Activated CD4-positive, alpha-beta T cell treated with anti-CD3 and anti-CD28 coated beads for 48 hours (primary cell): ENCODE results near the gene PRXL2A.

Experiments
- DNase-seq: peaks from one replicate; pipeline ENCODE4 v3.0.0-alpha.2; 2020

The PRXL2A gene

DNA sequence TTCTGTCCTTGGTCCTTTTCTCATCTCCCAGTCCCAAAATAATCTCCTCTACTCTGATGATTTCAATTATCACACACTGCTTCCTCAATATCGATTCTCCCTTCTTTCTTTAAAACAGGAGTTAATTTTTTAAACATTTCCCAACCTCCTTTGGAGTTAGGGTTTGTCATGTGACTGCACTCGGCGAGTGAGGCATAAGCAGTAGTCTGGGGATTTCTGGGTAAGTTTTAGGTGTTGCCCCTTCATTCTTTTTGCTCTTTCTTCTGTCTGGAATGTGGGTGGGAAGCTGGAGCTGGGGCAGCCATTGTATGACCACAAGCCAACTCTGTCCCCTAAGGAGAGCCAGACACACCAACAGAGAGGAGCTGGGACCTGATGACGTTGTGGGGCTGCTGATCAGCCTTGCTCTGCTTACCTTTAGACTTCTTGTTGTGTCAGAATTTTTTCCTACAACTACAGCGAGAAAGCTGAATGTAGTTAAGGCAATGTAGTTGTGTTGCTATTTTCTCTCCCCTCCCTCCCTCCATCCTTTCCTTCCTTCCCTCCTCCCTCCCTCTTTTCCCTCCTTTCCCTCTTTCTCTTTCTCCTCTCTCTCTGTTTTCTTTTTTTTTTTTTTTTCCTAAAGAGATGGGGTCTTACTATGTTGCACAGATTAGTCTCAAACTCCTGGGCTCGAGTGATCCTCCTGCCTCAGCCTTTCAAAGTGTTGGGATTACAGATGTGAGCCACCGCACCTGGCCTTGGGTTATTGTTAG is 39.3 kb downstream of the PRXL2A start:
- no peak for DNase-seq

DNA sequence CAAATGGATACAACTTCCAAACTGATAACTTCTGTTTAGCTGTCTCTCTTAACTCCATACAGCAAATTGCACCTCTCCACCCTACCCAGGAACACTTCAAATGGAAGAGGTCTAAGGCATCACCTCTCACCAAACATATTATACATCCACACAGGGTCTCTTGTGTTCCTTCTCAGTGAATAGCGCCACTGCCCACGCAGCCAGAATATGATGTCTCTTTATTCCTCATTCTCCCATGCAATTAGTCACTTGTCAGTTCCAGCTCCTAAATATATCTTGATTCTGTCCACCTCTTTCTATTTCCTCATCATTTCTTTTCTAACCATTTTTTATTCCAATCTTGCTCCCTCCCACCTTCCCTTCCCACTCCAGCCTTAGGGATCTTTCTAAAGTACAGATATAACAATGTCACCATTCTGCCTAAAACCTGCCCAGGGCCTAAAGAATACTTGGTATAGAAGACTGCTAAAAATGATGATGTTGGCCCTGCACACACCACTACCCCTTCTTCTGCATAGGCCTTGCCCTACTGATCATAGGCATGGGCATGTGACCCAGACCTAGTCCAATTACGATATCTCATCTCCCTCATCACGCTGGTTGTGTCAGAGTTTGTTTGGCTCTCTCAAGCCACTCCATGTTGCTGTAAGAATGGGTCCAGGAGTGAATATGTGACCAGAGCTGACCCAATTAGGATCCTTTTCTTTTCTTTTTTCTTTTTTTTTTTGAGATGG is 40.0 kb downstream of the PRXL2A start:
- DNase-seq = no peak

DNA sequence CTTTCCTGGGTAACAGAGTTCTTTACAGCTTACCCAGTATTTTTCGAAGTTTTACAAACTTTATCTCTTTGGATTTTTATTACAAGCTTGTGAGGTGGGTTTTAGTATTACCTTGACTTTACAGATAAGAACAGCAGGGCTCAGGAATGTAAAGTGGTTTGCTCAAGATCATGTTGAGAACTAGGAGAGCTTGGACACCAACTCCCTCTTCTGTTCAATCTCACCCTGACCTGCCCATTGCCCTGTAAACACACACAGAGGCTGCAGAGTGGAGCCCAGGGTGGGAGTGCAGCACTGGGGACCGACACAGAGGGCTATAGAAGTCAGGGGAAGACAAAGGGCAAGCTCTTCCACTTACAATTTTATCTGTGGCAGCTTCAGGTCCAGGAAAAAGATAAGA is 41.2 kb downstream of the PRXL2A start:
- DNase-seq = no peak

DNA sequence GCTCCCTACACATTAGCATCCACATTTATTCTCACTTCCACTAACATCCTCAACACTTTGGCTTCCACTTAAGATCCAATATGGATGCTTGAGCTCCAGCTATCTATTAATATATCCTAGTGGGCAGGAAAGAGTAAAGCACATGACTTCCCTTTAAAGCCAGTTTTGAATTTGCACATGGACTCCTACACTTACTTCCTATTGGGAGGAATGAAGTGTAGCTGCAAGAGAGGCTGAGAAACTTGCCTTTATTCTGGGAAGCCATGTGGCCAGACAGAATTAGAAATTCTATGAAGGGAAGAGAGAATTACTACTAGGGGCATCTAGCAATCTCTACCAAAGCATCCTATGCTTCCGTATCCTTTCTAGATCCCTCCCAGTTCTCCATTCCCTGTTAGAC is 42.8 kb downstream of the PRXL2A start:
- no peak for DNase-seq

DNA sequence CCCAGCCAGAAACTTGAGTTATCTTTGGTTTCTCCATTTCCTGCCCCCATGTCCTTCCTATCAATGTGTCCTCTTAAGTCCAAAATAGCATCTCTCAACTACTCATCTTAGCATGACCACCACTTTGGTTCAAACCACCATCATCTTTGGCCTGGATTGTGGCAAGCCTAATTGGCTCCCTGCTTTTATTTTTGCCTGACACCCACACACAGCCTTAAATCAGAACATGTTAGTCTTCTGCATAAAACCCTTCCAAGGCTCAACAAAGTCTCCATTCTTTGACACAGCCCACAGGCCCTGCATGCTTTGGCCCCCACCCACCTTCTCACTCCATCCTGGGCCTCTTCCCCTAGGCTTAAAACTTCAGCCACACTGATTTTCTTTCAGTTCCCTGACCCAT is 43.7 kb downstream of the PRXL2A start:
- DNase-seq = no peak

DNA sequence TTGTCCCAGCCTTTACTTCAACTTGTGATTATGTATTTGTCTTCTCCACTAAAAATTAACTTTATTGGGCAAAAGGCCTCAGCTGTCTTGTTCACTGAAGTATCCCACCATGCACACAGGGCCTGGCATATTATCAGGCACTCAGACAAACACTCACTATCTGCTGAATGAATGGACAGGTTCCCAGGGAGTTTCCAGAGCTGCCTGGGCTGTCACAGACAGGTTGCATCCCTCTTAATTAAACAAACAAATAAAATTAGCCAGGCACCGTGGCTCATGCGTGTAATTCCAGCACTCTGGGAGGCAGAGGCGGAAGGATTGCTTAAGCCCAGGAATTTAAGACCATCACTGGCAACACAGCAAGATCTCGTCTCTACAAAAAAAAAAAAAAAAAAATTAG is 44.3 kb downstream of the PRXL2A start:
- no peak for DNase-seq

DNA sequence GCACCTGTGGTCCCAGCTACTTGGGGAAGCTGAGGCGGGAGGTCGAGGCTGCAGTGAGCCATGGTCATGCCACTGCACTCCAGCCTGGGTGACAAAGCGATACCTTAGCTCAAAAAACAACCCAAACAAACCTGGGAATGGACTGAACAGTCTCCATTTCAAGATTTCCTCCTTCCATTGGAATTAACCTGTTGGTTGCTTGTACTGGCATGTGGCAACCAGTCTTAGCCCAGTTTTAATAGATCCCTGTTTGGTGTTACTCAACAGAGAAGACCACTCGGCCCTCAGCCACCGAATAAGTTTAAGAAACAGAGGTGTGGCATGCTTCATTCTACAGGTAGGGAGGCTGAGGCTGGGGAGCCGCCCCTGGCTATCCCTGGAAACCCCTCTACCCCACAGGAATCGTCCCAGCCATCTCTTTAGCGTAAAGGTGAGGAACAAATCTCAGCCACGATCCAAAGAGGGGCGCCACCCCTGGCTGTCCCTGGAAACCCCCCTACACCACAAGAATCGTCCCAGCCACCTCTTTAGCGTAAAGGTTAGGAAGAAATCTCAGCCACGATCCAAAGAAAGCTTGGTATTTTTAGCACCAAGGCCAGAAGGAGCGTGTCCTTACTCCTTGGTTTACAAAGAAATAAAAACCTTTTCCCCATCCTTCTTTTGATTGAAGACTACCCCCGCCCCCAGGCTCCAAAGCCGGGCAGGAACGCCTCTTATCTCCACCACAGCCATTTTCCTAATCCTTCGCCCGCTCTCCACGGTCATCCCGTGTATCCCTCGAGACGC is 44.9 kb downstream of the PRXL2A start:
- no peak for DNase-seq

DNA sequence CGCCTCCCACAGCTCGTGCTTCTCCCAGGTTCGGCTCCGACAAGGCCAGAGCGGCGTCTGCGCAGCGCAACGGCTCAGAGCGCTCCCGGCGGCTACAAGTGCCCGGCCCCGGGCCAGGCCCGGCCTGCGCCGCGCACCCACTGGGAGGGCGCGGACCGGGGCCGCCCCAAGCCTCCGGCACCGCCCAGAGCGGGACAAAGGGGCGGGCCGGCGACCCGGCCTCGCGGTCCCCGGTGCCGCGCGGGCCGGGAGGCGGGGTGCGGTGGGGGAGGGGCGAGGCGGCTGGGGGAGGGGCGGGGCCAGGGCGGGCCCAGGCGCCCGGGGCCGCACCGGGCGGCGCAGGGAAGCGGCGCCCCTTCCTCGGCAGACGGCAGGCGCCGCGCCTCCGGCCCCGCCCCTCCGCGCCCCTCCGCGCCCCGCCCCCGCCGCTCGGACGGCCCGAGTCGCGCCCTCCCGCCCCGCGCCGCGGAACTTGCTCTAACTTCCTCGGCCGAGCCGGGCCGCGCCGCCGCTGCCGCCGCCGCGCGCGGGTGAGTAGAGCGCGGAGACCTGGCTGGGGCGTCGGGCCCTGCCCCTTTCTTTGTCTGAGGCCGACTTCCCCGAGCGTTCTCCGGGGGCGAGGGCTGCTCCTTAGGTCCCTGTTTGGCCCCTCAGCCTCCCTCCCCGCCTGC is 45.6 kb downstream of the PRXL2A start, which contains the start of gene TSPAN14:
TSPAN14 (plus strand) TSS at position 469 of the 671 bp plus-strand sequence. CDS start 34,924 bp downstream, outside the sequence.
- DNase-seq = peak; percentile 77

DNA sequence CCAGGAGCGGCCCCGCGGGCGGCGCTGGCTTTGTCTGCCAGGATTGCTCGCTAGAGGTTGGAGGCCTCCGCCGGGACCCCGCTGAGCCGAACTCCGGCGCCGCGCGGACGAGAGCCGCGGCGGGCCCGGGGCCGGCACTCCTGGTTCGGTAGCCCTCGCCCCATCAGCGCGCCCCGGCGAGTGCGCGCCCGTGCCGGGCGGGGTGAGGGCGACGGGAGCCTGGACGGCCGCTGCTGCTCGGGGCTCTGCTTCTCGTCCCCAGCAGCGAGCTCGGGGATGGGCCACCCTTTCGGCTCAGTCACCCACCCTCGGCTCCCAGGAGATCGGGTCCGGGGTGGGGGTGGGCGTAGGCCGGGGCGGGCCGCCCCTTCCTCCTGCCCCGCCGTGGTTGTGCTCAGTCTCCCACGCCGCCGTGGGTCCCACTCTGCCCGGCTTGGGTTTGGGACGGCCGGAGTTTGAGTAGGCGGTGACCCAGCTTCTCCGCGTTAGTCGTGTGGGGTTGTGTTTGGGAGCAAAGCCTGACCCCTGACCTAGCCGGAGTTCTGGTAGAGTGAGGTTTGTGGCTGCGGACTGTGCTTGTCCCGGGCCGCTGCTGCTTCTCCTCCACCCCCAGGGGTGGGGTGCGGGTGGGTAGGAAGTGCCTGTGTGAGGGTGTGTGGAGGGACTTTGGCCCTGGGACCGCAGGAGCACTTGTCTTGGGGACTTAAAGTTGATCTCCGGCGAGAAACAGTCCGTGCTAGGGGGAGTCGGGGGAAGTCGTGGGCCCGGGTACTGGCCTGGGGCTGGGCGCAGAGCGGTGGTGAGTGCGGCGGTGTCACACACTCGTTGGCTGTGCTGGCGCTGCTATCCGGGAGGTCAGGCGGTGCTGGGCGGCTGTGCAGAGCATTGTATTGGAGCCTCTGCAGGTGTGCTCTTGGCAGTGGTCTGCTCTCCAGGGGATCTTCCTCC is 46.4 kb downstream of the PRXL2A start:
- DNase-seq = no peak

DNA sequence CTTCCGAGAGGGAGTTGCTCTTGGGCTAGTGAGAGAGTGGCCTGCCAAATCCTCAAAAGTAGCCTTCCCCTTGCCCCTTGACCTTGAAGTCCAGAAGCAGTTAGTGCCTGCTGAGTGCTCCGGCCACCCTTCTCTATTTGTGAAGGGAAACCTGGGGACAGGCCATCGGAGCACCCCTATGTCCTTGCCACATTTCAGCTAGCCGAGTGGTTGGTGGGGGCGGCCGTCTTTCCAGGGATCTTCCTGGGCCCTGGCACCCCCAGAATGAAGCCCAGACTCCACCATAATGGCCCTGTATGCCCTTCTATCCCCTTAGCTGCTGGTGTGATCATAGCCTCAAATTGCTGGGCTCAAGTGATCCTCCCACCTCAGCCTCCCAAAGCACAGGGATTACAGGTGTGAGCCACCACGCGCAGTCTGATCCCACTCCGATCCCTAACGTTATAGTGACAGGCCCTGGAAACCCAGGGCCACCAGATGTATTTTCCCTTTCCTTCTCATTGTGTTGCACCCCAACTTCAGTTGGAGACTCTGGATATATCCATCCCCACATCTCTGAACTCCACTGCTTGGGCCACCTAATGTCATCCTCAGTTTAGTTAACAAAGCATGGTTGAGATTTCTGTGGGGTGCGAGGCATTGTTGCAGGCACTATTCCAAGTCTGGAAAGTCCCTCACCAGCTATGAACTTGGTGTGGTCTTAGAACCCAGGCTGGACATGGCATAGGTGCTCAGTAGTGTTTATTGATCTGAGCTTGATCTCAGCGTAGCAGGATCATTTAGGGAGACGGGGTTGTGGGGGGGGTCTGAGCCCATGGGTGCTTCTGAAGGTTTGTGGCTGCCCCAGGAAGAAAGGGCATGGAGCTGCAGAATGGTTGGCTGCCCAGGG is 47.4 kb downstream of the PRXL2A start:
- DNase-seq = no peak

DNA sequence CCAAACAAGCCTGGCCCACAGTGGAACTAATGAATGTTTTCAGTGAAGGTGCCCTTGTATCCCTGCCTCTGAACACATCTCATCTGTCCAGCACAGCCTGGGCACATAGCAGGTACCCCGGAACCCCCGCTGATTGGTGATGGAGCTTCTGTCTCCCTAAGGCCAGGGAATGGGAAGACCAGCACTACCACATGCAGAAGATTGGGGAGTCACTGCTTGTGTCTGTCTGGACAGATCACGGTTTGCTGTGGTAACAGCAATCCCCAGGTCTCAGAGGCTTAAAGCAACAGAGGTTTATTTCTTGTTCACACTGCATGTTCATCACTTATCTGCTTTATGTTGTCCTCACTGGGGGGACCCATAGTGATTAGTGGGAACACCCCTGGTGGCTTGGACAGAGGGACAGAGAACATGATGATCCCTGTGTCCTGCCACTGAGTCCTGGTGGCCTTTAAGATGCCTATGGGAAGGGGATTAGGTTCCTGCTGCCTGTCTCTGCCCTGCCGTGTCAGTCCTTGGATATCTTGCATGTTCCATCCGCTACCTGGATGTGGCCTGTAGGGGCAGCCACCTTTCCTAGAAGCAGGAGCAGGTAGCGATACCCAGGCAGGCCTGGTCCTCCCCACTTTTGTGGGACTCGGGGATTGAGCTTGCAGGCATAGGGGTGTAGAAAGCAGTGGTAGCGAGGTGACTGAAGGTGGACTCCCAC is 49.4 kb downstream of the PRXL2A start:
- no peak for DNase-seq

DNA sequence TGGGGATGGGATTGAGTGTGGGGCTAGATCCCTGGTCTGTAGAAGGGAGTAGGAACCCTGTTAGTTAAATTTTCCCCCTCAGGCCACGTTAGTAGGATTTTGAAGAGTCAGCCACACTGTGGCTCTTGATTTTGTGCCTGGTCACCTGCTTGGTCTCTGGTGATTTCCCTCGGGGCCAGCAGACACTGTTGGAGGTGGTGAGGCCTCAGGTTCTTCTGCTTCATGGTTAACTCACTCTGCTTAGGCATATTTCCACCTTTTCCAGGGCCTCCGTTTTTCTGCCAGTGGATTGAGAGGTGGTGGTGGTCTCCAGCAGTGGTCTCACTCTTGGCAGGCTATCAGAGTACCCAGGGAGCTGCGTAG is 49.9 kb downstream of the PRXL2A start:
- no peak for DNase-seq

DNA sequence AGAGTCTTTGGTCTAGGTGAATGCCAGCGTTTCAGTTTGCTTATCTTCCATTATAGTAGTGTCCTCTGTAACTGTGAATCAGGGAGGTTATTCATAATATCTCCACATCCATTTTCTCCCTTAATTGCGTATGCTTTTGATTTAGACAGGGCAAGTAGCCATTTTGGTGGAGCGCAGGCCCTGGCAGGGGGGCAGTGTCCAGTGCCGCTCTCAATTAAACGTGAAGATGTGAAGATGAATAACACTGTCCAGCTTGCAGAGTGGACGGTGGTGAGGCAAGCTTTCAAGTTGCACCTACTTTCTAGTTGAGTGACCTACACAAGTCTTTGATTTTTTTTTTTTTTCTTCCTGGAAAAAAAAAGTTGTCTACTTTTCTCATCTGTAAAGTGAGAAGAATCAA is 50.3 kb downstream of the PRXL2A start:
- no peak for DNase-seq

DNA sequence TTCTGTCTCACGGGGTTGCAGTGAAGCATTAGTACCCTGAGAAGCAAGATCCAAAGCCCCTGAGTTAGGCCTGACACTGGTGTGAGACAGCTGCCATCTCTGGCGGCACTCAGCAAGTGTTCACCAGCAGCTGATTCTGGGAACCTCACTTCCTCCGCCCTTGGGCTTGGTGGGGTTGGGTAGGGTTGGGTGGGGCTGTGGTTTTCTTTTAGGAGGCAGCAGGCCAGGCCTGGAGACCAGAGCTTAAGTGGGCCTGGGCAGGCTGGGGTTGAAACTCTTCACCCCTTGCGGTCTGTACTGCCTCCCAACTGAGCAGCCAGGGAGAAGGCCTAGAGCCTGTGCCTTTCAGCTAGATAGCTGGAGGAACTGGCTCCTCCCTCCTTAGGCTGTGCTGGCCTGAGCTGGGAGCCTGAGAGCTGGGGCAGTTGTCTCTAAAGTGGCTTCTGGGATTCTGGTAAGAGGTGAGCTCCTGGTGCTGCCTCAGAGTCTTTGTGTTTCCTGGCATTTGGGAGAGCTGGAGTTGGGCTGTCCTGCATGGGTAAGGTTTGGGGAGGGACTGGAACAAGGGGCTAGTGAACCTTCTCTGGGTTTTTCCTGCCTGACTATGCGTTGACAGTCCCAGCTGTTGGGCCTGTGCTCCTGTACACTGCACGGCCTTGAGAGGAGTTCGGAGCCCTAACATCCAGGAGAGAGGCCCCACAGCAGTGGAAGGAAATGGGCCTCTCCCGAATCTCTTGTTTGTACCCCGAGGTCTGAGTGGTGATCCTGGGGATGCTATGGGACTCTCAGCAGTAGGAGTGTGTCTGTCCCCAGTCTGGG is 50.9 kb downstream of the PRXL2A start:
- peak; percentile 69 for DNase-seq

DNA sequence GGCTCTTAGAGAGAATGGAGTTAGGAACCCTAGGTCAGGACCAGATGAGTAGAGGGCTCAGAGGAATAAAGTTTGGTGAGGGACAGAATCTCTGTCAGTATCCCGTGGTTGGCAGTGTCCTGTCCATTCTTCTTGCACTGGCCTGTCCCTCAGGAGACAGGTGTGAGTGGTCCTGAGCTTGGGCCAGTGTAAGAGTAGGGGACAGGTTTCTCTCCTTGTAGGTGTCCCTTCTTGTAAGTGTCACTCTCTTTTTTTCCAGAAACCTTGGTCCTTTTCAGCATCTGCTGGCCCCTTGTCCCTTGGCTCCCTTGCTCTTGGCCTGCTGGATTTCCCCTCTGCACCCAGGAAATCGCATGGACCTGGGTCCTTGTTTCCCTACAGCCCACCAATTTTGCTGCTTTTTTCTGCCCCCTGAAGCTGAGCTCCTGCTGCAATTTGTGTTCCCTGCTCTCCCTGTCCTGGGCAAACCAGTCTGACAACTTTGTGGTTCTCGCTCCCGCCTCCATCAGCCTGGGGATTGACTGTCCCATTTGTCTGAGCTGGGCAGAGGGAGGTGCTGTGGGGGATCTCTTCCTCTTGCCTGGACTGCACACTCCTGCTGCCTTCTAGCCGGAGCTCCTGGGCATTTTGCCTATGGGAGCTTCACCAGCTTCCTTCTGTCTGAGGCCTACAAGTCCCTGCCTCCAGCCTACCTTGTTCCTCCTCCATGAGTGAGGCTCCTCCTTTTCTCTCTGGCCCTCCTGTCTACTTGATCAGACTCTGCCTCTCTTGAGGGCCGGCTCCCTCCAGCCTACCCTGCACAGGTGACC is 52.3 kb downstream of the PRXL2A start:
- DNase-seq = no peak

DNA sequence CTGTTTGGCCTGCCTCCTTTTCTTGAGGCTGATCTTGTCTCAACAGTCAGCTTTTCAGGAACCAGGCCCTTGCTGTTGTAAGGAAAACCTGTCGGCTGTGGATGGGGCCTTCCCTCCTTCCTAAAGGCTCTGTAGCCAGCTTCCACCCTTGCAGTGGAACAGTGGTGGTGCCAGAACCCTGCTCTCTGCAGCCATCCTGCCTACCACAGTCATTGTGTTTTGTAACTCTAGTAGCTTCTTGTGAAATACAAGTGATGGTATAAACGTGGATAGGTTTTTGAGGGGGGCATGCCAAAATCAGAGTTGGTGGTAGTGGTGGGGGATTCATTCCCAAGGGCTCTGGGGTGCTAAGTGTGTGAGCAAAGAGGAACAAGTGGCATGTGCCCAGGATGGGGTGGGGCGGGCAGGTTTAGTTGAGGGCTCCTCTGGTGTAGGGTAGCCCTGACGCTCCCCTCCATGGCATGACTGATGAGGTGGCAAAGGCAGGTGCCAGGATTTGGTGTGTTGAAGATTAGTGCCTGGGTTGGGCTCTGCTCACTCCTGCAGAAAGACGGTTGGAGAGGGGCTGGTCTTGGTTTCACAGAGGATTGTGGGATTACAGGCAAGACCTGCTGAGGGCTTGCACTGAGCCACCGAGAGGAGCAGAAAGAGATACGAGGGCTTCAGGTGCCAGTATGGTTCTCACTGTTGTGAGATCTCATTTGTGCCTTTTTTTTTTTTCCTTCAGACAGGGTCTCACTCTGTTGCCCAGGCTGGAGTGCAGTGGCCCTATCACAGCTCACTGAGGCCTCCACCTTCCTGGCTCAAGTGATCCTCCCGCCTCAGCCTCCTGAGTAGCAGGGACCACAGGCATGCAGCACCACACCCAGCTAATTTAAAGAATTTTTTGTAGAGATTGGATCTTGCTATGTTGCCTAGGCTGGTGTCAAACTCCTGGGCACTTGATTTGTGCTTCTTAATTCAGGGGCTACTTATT is 53.1 kb downstream of the PRXL2A start:
- DNase-seq = no peak
